ENCODE data around the gene PIP5K1B. TPM values are rescaled to one million over a fixed set of nuclear protein-coding genes. Genes with fewer than 3 reads are reported as not detected.

Gene PIP5K1B
- total RNA-seq, 2 experiments from 2014 or later: 0.73 to 0.77 TPM

DNA sequence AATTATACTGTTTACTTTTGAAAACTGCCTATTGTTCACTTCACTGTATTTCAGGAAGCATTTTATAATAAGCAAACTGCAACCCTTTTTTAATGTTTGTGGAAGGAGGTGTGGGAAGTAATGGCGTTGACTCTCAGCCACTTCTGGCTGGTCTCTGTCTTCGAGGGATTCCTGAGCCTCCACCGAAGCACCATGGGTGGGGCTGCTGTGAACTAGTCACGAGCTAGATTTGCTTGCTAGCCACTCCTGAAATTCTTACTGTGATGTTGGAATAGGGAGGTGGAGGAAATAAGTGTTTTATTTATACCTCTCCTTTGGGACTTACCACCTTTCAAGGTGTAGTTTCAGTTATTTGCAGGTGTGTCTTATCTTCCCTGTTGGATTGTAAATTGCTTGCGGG is 26.8 kb downstream of the PIP5K1B start:
- peaks cover 26% of the 10 kb centered on the region for H3K27me3 Mint-ChIP-seq
- H3K27ac Mint-ChIP-seq: no peak overlapping the region
- CTCF ChIA-PET: interaction anchor here (1.5 kb wide), 1 partner anchor 13 kb away, joined by 3 read pairs; no protein-coding TSS in a partner anchor
- no peaks in the 10 kb centered on the region for H3K4me1 Mint-ChIP-seq
- H3K4me3 Mint-ChIP-seq: no peak overlapping the region
- no peak for DNase-seq
- no peaks in the 10 kb centered on the region for H3K36me3 Mint-ChIP-seq (ENCODE audit: low read depth)
- no peaks in the 10 kb centered on the region for H3K9me3 Mint-ChIP-seq
- POLR2A ChIA-PET: no interaction called here

DNA sequence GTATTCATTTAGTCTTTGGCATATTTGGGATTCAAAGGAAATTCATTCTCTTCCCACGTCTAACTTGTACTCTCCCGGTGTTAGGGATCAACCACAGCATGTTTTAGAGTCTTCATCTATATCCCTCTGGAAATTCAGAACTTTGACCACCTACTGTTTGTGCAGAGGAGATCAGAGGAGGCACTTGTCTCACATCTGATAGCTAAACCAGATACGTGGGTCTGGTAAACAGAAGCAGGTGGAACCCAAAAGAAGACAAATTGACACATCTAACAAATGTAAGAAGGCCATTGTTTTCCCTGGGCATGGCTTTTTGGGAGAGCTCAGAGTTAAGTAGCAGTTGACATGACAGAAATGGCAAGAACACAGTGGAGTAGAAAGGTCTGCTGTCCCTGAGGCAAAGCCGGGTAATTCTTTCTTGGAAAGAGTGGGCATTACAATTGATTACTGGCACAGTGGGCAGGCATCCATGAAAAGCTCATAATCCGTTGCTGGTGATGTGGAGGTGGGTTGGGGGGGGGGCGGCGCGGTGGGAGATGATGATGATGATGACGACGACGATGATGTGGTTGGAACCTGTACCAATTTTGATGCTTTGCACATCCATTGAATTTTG is 27.5 kb downstream of the PIP5K1B start:
- CTCF ChIA-PET: interaction anchor here (1.5 kb wide), 1 partner anchor 13 kb away, joined by 3 read pairs; no protein-coding TSS in a partner anchor
- Mint-ChIP-seq H3K27ac (no peak overlapping the region), H3K4me3 (no peak overlapping the region), H3K27me3 (peaks cover 27% of the 10 kb centered on the region), H3K4me1 (no peaks in the 10 kb centered on the region), H3K36me3 (ENCODE audit: low read depth) (no peaks in the 10 kb centered on the region), H3K9me3 (no peaks in the 10 kb centered on the region)
- no peak for DNase-seq
- POLR2A ChIA-PET: no interaction called here

DNA sequence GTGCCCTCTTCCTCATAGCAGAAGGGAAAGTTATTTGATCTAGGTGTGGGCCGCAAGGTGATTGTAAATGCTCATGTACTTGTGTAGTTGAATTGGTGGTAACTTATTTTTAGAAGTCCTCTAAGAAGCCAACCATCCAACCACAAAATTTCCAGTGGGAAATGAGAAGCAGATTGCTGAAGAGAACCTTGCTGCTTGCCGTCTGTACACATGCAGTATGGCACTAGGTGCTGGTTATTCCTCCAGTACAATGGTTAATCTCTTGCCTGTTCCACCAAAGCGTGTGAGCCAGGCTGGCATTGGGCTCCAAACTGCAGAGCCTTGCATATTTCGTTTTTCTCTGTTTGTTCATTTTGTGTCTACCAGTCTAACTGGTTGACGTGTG is 28.0 kb downstream of the PIP5K1B start:
- CTCF ChIA-PET: interaction anchor here (0.6 kb wide), 1 partner anchor 266 kb away, joined by 3 read pairs; no protein-coding TSS in a partner anchor
- Mint-ChIP-seq H3K27me3 (peaks cover 23% of the 10 kb centered on the region), H3K36me3 (ENCODE audit: low read depth) (no peaks in the 10 kb centered on the region), H3K4me3 (no peak overlapping the region), H3K9me3 (no peaks in the 10 kb centered on the region), H3K4me1 (no peaks in the 10 kb centered on the region), H3K27ac (no peak overlapping the region)
- no peak for DNase-seq
- POLR2A ChIA-PET: no interaction called here

DNA sequence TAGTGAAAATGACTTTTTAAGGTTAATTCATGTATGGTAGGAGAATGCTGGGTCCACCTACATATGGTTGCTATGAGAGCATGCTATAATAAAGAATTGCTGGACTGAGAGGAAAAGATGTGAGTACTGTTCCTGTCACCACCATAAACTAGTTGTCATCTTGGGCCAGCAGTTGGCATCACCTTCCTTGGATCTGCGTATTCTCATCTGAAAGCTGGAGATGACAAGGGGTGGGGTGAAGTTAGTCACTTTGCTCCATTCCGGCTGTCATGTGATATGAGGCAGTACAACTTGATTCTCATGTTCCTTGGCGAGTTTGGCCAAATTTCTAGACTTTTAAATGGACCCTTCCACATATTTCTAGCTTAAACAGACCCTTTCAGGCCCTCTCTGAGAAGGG is 33.3 kb downstream of the PIP5K1B start:
- H3K9me3 Mint-ChIP-seq: no peaks in the 10 kb centered on the region
- H3K27me3 Mint-ChIP-seq: peaks cover 13% of the 10 kb centered on the region
- no peaks in the 10 kb centered on the region for H3K4me1 Mint-ChIP-seq
- ChIA-PET POLR2A (no interaction called here), CTCF (no interaction called here)
- no peaks in the 10 kb centered on the region for H3K36me3 Mint-ChIP-seq (ENCODE audit: low read depth)
- no peak overlapping the region for H3K27ac Mint-ChIP-seq
- no peak overlapping the region for H3K4me3 Mint-ChIP-seq
- DNase-seq: no peak

DNA sequence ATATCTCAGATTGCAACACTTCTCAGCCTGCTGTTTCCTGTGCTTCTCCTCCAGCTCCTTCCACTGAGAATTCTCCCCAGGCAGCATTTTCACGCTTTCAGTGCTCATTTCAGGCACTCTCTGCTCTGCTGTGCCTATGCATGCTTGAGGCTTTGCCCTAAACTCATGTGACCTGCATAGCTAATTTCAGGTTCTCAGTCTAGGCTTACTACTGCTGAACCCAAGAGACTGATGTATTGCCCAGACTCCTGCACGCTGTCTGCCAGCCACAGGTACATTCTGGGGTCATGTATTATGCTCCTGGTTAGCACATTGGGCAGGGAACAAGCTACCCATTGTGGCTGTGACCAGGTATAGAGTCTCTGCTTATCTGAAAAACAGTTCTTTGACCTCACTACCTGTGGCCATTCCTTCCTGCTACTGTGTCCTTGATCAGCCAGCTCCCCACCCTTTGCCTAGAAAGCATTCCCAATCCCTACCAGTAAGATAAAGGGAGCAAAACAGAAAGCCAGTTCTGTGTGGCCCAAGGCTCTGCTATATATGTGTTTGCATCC is 34.7 kb downstream of the PIP5K1B start:
- Mint-ChIP-seq H3K9me3 (no peaks in the 10 kb centered on the region), H3K36me3 (ENCODE audit: low read depth) (no peaks in the 10 kb centered on the region), H3K4me3 (no peak overlapping the region), H3K27ac (no peak overlapping the region), H3K27me3 (peaks cover 11% of the 10 kb centered on the region), H3K4me1 (no peaks in the 10 kb centered on the region)
- ChIA-PET POLR2A (no interaction called here), CTCF (interaction anchor here (0.6 kb wide), 1 partner anchor 13 kb away, joined by 3 read pairs; no protein-coding TSS in a partner anchor)
- no peak for DNase-seq

DNA sequence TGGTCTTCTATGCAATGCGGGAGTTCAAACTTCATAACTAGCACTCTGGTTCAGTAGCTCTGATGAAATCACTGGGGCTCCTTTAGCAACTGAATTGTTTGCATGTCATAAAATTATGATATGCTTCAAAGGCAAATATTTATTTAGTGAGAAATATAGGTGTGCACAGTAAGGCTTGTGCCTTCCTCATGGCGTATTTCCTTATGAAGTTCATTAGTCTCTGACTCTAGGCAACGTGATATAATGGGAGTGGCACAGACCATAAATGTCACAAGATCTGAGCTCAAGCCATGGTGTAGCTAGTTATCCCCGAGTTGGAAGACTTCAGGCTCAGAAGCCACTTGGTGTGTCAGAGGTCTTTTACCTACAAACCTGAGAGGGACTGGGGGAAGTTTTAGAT is 35.5 kb downstream of the PIP5K1B start:
- ChIA-PET CTCF (no interaction called here), POLR2A (no interaction called here)
- no peak overlapping the region for H3K27ac Mint-ChIP-seq
- no peak for DNase-seq
- H3K4me3 Mint-ChIP-seq: no peak overlapping the region
- peaks cover 11% of the 10 kb centered on the region for H3K27me3 Mint-ChIP-seq
- H3K36me3 Mint-ChIP-seq (ENCODE audit: low read depth): no peaks in the 10 kb centered on the region
- no peaks in the 10 kb centered on the region for H3K4me1 Mint-ChIP-seq
- no peaks in the 10 kb centered on the region for H3K9me3 Mint-ChIP-seq

DNA sequence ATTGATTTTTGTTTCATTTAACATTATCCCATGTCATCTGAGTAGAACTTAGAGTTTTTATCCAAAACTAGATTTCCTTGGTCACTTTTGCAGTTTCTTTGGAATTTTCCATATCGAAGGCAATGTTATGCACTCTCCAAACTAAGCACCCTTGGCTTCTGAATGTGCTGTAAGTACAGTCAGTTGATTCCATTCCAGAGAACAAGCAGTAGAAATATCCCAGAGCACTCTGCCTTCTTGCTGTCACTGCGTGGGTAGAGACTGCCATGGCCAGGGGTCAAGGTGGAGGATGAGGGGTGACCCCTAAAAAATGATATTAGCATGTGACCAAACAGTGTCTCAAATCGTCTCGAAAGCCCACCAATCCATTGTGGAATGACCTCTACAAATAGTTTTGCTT is 36.2 kb downstream of the PIP5K1B start:
- Mint-ChIP-seq H3K36me3 (ENCODE audit: low read depth) (no peaks in the 10 kb centered on the region), H3K4me1 (no peaks in the 10 kb centered on the region), H3K27me3 (peaks cover 11% of the 10 kb centered on the region), H3K27ac (no peak overlapping the region), H3K9me3 (no peaks in the 10 kb centered on the region), H3K4me3 (no peak overlapping the region)
- no peak for DNase-seq
- POLR2A ChIA-PET: no interaction called here
- CTCF ChIA-PET: no interaction called here

DNA sequence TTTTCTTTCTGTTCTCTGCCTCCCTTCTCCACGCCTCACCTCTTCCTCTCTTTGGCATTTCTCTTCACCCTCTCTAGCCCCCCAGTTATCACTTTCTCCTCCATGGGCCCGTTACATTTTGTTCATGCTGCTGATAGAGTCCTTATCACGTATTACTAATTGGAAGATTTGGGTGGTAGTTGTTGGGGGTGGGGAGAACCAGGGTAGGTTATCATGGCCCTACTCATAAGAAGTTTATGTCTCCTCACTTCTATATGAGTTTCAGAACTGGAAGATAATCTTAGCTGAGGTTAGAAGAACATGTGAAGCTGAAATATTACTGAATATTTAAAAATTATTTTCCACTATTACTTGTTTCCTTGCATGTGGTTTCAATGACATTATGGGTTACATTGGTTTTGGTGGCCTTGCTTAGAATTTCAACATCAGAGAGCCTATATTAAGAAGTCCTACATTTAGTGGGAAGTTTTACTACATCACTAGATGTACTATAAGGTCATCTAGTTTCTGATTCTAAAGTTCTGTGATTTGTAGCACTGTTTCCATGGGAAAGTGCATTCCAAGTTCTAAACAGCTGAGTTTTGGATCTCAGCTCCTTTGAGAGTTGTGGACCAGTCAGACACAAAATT is 36.8 kb downstream of the PIP5K1B start:
- no peaks in the 10 kb centered on the region for H3K9me3 Mint-ChIP-seq
- no peaks in the 10 kb centered on the region for H3K4me1 Mint-ChIP-seq
- H3K36me3 Mint-ChIP-seq (ENCODE audit: low read depth): no peaks in the 10 kb centered on the region
- CTCF ChIA-PET: no interaction called here
- DNase-seq: no peak
- H3K27me3 Mint-ChIP-seq: peaks cover 9% of the 10 kb centered on the region
- no peak overlapping the region for H3K4me3 Mint-ChIP-seq
- POLR2A ChIA-PET: no interaction called here
- H3K27ac Mint-ChIP-seq: no peak overlapping the region

DNA sequence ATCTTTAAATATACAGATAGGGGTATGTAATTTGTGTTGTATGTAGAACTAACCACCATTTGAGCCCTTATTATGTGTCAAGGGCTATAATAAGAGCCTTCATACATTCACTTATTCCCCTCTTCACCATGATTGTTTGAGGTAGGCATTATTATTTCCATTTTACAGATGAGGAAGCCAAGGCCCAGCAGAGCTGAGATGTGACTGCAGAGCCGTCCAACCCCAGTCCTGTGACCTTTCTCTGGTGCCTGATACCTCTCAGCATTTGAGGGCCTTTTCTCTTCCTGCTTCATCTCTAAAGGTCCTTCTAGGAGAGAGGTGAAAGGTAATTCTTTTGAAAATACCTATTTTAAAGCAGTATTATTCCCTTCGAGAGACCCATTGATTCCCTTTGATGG is 37.3 kb downstream of the PIP5K1B start:
- no peak for DNase-seq
- Mint-ChIP-seq H3K27ac (no peak overlapping the region), H3K9me3 (no peaks in the 10 kb centered on the region), H3K4me1 (no peaks in the 10 kb centered on the region), H3K36me3 (ENCODE audit: low read depth) (no peaks in the 10 kb centered on the region), H3K4me3 (no peak overlapping the region), H3K27me3 (peaks cover 6% of the 10 kb centered on the region)
- ChIA-PET POLR2A (no interaction called here), CTCF (interaction anchor here (0.6 to 1.0 kb wide), 3 partner anchors 20 to 107 kb away, joined by 3 to 5 read pairs (median 4); no protein-coding TSS in a partner anchor)

DNA sequence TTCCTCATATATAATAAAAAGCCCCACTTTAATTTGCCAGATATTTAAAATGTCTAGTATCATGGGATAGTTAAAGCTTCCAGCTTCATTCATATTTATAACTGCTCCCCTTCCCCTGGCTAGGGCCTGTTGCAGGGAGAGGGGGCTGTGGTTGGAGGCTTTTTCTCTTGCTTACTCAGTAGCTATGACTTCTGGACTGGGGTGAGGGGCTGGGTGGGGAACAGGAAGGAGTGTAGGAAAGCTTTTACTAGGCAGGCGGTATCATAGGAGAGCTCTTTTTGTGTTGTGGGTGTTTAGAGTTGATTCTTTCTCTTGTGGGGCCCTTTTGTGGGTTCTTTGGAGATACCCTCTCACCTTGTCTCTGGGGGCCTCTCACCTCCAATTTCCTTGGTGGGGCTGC is 39.4 kb downstream of the PIP5K1B start:
- POLR2A ChIA-PET: no interaction called here
- Mint-ChIP-seq H3K36me3 (ENCODE audit: low read depth) (no peaks in the 10 kb centered on the region), H3K4me1 (no peaks in the 10 kb centered on the region), H3K9me3 (no peaks in the 10 kb centered on the region), H3K27me3 (peaks cover 4% of the 10 kb centered on the region), H3K4me3 (no peak overlapping the region), H3K27ac (no peak overlapping the region)
- DNase-seq: no peak
- CTCF ChIA-PET: interaction anchor here (1.0 kb wide), 1 partner anchor 9 kb away, joined by 3 read pairs; no protein-coding TSS in a partner anchor

DNA sequence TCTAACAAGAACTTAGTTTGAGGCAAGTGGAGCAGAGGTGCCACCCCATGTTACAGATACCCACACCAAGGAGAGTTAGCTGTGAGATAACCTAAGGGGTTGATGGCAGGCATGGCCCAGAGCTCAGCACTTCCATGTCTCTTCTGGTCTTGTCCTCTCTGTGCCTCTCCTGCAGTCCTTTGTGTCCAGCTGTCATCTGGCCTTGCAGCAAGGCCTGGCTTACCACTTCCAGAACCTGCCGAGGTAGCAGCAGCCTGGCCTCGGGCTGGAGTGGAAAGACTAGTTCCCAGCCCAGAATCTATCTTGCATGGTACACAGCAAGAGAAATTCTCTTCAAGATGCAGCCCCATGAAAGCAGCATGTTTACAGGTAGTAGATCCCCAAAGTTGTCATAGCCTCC is 41.5 kb downstream of the PIP5K1B start:
- no peak overlapping the region for H3K4me3 Mint-ChIP-seq
- no peak overlapping the region for H3K27ac Mint-ChIP-seq
- H3K4me1 Mint-ChIP-seq: no peaks in the 10 kb centered on the region
- POLR2A ChIA-PET: no interaction called here
- CTCF ChIA-PET: no interaction called here
- no peaks in the 10 kb centered on the region for H3K27me3 Mint-ChIP-seq
- DNase-seq: no peak
- no peaks in the 10 kb centered on the region for H3K9me3 Mint-ChIP-seq
- H3K36me3 Mint-ChIP-seq (ENCODE audit: low read depth): no peaks in the 10 kb centered on the region

DNA sequence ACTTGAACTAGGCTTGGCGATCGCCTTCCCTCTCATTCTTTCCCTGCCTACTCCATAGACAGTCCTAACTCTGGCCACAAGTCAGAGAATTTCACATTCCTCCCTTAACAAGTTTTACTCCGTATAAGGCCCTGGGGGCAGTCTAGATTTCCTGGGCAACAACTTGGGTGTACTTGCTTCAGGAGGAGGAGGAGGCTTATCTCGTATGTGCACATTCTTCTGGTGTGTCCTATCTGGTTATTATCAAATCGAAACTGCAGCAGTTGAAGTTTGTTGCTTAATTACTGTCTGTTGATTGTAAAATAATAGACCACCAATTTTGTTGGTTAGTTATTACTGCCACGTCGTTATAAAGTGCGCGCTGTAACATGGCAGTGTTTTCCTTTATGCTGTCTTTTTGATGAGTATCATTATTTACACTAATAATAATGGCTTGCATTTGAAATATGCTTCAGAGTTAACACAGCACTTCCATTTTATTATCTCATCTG is 42.0 kb downstream of the PIP5K1B start:
- DNase-seq: no peak
- no peaks in the 10 kb centered on the region for H3K27me3 Mint-ChIP-seq
- H3K4me1 Mint-ChIP-seq: no peaks in the 10 kb centered on the region
- CTCF ChIA-PET: no interaction called here
- POLR2A ChIA-PET: no interaction called here
- no peaks in the 10 kb centered on the region for H3K9me3 Mint-ChIP-seq
- no peak overlapping the region for H3K27ac Mint-ChIP-seq
- H3K4me3 Mint-ChIP-seq: no peak overlapping the region
- no peaks in the 10 kb centered on the region for H3K36me3 Mint-ChIP-seq (ENCODE audit: low read depth)

DNA sequence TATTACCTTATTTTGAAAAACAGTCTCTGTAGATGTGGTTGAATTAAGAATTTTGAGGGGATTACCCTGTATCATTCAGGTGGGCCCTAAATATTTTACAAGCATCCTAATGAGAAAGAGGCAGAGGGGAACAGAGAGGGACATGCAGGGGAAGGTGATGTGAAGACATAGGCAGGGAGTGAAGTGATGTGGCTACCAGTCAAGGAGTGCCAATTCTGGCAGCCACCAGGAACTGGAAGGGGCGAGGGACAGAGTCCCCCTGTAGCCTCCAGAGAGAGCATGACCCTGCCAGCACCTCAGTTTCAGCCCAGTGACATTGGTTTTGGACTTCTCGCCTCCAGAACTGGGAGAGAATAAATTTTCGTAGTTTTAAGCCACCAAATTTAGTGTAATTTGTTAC is 44.1 kb downstream of the PIP5K1B start:
- peaks cover 2% of the 10 kb centered on the region for H3K27me3 Mint-ChIP-seq
- no peak overlapping the region for H3K4me3 Mint-ChIP-seq
- DNase-seq: no peak
- H3K36me3 Mint-ChIP-seq (ENCODE audit: low read depth): no peaks in the 10 kb centered on the region
- no peaks in the 10 kb centered on the region for H3K9me3 Mint-ChIP-seq
- POLR2A ChIA-PET: no interaction called here
- H3K4me1 Mint-ChIP-seq: no peaks in the 10 kb centered on the region
- no peak overlapping the region for H3K27ac Mint-ChIP-seq
- CTCF ChIA-PET: no interaction called here
